ENCODE measurements around the gene ISLR. TPM values are rescaled to one million over a fixed set of nuclear protein-coding genes. Genes with fewer than 3 reads are reported as not detected.

ISLR gene
- total RNA-seq, 2 donors from 2014 or later: 0.29 TPM; not detected in 1

GRCh38 chr15:74184582-74185091 is 11.1 kb downstream of the ISLR start:
- Histone ChIP-seq H3K27me3 (ENCODE audit: control insufficient read depth, insufficient read depth, low read length, poor library complexity, severe bottlenecking) (no peaks in the 10 kb centered on the region), H3K4me3 (ENCODE audit: low read length) (no peak overlapping the region), H3K27ac (ENCODE audit: low read depth, low read length) (no peak overlapping the region), H3K9ac (ENCODE audit: extremely low read depth, low read length, poor library complexity, severe bottlenecking) (no peak overlapping the region), H3K4me1 (ENCODE audit: control insufficient read depth, insufficient read depth, low read length) (no peaks in the 10 kb centered on the region), H3K9me3 (ENCODE audit: control insufficient read depth, low read length) (no peaks in the 10 kb centered on the region), H3K36me3 (ENCODE audit: control insufficient read depth, insufficient read depth, low read length) (no peaks in the 10 kb centered on the region)
- Mint-ChIP-seq H3K4me3 (no peak overlapping the region), H3K4me1 (no peaks in the 10 kb centered on the region), H3K27me3 (ENCODE audit: insufficient read depth) (no peaks in the 10 kb centered on the region), H3K36me3 (ENCODE audit: low read depth) (no peaks in the 10 kb centered on the region), H3K27ac (no peak overlapping the region), H3K9me3 (no peaks in the 10 kb centered on the region)
- no peak for DNase-seq
- TF ChIP-seq, protein P1, sequence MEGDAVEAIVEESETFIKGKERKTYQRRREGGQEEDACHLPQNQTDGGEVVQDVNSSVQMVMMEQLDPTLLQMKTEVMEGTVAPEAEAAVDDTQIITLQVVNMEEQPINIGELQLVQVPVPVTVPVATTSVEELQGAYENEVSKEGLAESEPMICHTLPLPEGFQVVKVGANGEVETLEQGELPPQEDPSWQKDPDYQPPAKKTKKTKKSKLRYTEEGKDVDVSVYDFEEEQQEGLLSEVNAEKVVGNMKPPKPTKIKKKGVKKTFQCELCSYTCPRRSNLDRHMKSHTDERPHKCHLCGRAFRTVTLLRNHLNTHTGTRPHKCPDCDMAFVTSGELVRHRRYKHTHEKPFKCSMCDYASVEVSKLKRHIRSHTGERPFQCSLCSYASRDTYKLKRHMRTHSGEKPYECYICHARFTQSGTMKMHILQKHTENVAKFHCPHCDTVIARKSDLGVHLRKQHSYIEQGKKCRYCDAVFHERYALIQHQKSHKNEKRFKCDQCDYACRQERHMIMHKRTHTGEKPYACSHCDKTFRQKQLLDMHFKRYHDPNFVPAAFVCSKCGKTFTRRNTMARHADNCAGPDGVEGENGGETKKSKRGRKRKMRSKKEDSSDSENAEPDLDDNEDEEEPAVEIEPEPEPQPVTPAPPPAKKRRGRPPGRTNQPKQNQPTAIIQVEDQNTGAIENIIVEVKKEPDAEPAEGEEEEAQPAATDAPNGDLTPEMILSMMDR (conservative IDR thresholded peaks at IDR 0.05): no peak
- WGBS, 2 experiments (ENCODE audit: insufficient coverage in 1 of 2, insufficient read length in 1 of 2): 80 to 83% methylated on average over 5 to 12 of the region's 12 CpGs

DNA sequence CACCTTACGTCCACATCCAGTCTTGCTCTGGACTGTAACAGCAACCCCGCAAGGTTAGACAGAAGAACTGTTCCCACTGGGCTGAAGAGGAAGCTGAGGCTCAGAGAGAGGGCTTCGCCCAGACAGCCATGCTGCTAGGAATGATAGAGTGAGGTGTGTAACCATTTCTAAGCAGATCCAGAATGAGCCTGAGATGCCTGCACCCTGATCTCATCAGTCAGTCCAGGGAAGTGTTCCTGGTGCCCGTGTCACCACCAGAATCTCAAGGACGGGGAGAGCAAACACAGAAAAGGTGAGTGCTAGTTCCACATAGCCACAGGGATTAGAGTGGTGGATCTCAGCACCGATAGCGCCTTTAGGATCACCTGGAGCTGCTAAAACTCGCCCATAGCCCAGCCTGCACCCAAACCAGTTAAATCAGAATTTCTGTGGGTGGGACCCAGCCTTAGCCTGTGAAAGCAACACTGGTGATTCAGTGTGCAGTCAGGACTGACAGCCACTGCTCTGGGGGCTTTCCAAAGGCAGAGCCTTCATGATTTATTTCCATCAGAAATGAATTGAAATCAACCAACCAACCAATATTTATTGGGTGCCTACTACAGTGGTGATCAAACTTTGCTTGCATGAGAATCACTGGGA is 12.3 kb downstream of the ISLR start:
- H3K36me3 Mint-ChIP-seq (ENCODE audit: low read depth): no peaks in the 10 kb centered on the region
- no peaks in the 10 kb centered on the region for H3K4me1 Mint-ChIP-seq
- WGBS, 2 experiments (ENCODE audit: insufficient coverage in 1 of 2, insufficient read length in 1 of 2): 77 to 89% methylated on average over 6 to 8 of the region's 8 CpGs
- Histone ChIP-seq H3K9me3 (ENCODE audit: control insufficient read depth, low read length) (no peaks in the 10 kb centered on the region), H3K27ac (ENCODE audit: low read depth, low read length) (no peak overlapping the region), H3K27me3 (ENCODE audit: control insufficient read depth, insufficient read depth, low read length, poor library complexity, severe bottlenecking) (no peaks in the 10 kb centered on the region), H3K4me3 (ENCODE audit: low read length) (no peak overlapping the region), H3K9ac (ENCODE audit: extremely low read depth, low read length, poor library complexity, severe bottlenecking) (no peak overlapping the region), H3K36me3 (ENCODE audit: control insufficient read depth, insufficient read depth, low read length) (no peaks in the 10 kb centered on the region), H3K4me1 (ENCODE audit: control insufficient read depth, insufficient read depth, low read length) (no peaks in the 10 kb centered on the region)
- H3K9me3 Mint-ChIP-seq: no peaks in the 10 kb centered on the region
- no peaks in the 10 kb centered on the region for H3K27me3 Mint-ChIP-seq (ENCODE audit: insufficient read depth)
- DNase-seq: no peak
- TF ChIP-seq, protein P1 (conservative IDR thresholded peaks at IDR 0.05): no peak
- H3K27ac Mint-ChIP-seq: no peak overlapping the region
- H3K4me3 Mint-ChIP-seq: no peak overlapping the region

DNA sequence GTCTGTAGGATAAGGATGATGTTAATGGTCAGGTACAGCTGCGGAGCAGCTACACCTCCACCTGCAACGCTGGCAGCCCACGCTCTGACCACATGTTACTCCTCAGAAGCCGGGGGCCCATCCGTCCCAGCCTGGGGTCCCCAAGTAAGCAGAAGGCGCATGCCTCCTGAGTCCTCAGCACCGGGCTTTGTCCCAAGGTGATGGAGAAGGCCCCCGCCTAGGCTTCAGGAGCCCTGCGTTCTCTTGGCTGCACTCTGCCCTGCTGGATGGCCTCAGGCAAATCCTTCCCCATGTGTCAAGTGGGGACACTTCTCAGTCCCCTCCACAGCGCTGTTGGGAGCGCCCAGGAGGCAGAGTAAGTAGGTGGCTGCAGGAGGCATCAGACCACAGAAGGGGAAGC is 14.7 kb downstream of the ISLR start:
- no peaks in the 10 kb centered on the region for H3K4me1 ChIP-seq (ENCODE audit: control insufficient read depth, insufficient read depth, low read length)
- no peaks in the 10 kb centered on the region for H3K27me3 ChIP-seq (ENCODE audit: control insufficient read depth, insufficient read depth, low read length, poor library complexity, severe bottlenecking)
- Mint-ChIP-seq H3K27ac (no peak overlapping the region), H3K9me3 (no peaks in the 10 kb centered on the region), H3K4me1 (no peaks in the 10 kb centered on the region), H3K4me3 (no peak overlapping the region), H3K36me3 (ENCODE audit: low read depth) (no peaks in the 10 kb centered on the region), H3K27me3 (ENCODE audit: insufficient read depth) (no peaks in the 10 kb centered on the region)
- 91 to 98% methylated on average over 7 to 11 of the region's 11 CpGs for WGBS, 2 experiments (ENCODE audit: insufficient coverage in 1 of 2, insufficient read length in 1 of 2)
- H3K36me3 ChIP-seq (ENCODE audit: control insufficient read depth, insufficient read depth, low read length): no peaks in the 10 kb centered on the region
- no peak overlapping the region for H3K9ac ChIP-seq (ENCODE audit: extremely low read depth, low read length, poor library complexity, severe bottlenecking)
- no peak for DNase-seq
- H3K9me3 ChIP-seq (ENCODE audit: control insufficient read depth, low read length): no peaks in the 10 kb centered on the region
- TF ChIP-seq, protein P1 (conservative IDR thresholded peaks at IDR 0.05): no peak
- no peak overlapping the region for H3K4me3 ChIP-seq (ENCODE audit: low read length)
- no peak overlapping the region for H3K27ac ChIP-seq (ENCODE audit: low read depth, low read length)

All from endodermal cell (in vitro differentiated cells).